HEK293 (cell line): ENCODE data around the gene LRRC47.
A peak's percentile ranks its signal among the peaks of the same experiment; 100 is the strongest.

Experiments
- BCL11A ChIP-seq: fragments of 450-650 bp; formaldehyde crosslinking; IDR thresholded peaks from 2 replicates; pipeline ENCODE4 v1.5.1; 2016; ENCODE audit warnings: low read depth, missing biosample characterization, missing genetic modification characterization
- EGR2 ChIP-seq: fragments of 450-650 bp; formaldehyde crosslinking; IDR thresholded peaks from 2 replicates; pipeline ENCODE4 v1.5.1; 2016; ENCODE audit warnings: low read depth, missing biosample characterization, missing genetic modification characterization
- KLF8 ChIP-seq: fragments of 450-650 bp; formaldehyde crosslinking; IDR thresholded peaks from 2 replicates; pipeline ENCODE4 v1.5.1; 2016; ENCODE audit warnings: missing biosample characterization, missing genetic modification characterization
- YY1 ChIP-seq: fragments of 450-650 bp; formaldehyde crosslinking; IDR thresholded peaks from 2 replicates; pipeline ENCODE4 v1.5.1; 2018; ENCODE audit warnings: missing biosample characterization, missing genetic modification characterization
- YY2 ChIP-seq: fragments of 450-650 bp; formaldehyde crosslinking; IDR thresholded peaks from 2 replicates; pipeline ENCODE4 v1.5.1; 2016; ENCODE audit warnings: missing biosample characterization, missing genetic modification characterization
- ZEB2 ChIP-seq: fragments of 450-650 bp; formaldehyde crosslinking; IDR thresholded peaks from 2 replicates; pipeline ENCODE4 v1.5.1; 2016; ENCODE audit warnings: missing biosample characterization, missing genetic modification characterization
- ZIC2 ChIP-seq: fragments of 450-650 bp; formaldehyde crosslinking; IDR thresholded peaks from 2 replicates; pipeline ENCODE4 v1.5.1; 2016; ENCODE audit warnings: missing biosample characterization, missing genetic modification characterization
- ZNF112 ChIP-seq: fragments of 450-650 bp; formaldehyde crosslinking; IDR thresholded peaks from 2 replicates; pipeline ENCODE4 v1.5.0; 2017; ENCODE audit warnings: missing biosample characterization, missing genetic modification characterization
- ZNF114 ChIP-seq: fragments of 450-650 bp; formaldehyde crosslinking; IDR thresholded peaks from 2 replicates; pipeline ENCODE4 v1.5.0; 2017; ENCODE audit warnings: missing biosample characterization, missing genetic modification characterization
- ZNF2 ChIP-seq: fragments of 450-650 bp; formaldehyde crosslinking; IDR thresholded peaks from 2 replicates; pipeline ENCODE4 v1.5.1; 2016; ENCODE audit warnings: missing biosample characterization, missing genetic modification characterization
- ZNF24 ChIP-seq: fragments of 450-650 bp; formaldehyde crosslinking; IDR thresholded peaks from 2 replicates; pipeline ENCODE4 v1.5.1; 2016; ENCODE audit warnings: missing biosample characterization, missing genetic modification characterization
- ZNF37A ChIP-seq: fragments of 450-650 bp; IDR thresholded peaks from 2 replicates; pipeline ENCODE4 v1.5.1; 2018; ENCODE audit warnings: missing biosample characterization, missing genetic modification characterization
- ZNF423 ChIP-seq: fragments of 450-650 bp; formaldehyde crosslinking; IDR thresholded peaks from 2 replicates; pipeline ENCODE4 v1.5.1; 2016; ENCODE audit warnings: missing biosample characterization, missing genetic modification characterization
- ZNF501 ChIP-seq: fragments of 450-650 bp; formaldehyde crosslinking; IDR thresholded peaks from 2 replicates; pipeline ENCODE4 v1.5.1; 2016; ENCODE audit warnings: missing biosample characterization, missing genetic modification characterization
- ZNF514 ChIP-seq: fragments of 450-650 bp; formaldehyde crosslinking; IDR thresholded peaks from 2 replicates; pipeline ENCODE4 v1.5.1; 2016; ENCODE audit warnings: missing biosample characterization, missing genetic modification characterization
- ZNF610 ChIP-seq: fragments of 450-650 bp; formaldehyde crosslinking; IDR thresholded peaks from 2 replicates; pipeline ENCODE4 v1.5.1; 2016; ENCODE audit warnings: missing biosample characterization, missing genetic modification characterization, borderline replicate concordance
- ZNF623 ChIP-seq: fragments of 450-650 bp; formaldehyde crosslinking; IDR thresholded peaks from 2 replicates; pipeline ENCODE4 v1.5.1; 2016; ENCODE audit warnings: missing biosample characterization, missing genetic modification characterization
- ZNF629 ChIP-seq: fragments of 450-650 bp; formaldehyde crosslinking; IDR thresholded peaks from 2 replicates; pipeline ENCODE4 v1.5.1; 2017; ENCODE audit warnings: missing biosample characterization, missing genetic modification characterization
- ZNF76 ChIP-seq: fragments of 450-650 bp; formaldehyde crosslinking; IDR thresholded peaks from 2 replicates; pipeline ENCODE4; 2016; ENCODE audit warnings: low read depth, missing biosample characterization, missing genetic modification characterization, borderline replicate concordance
- ZSCAN30 ChIP-seq: fragments of 450-650 bp; IDR thresholded peaks from 2 replicates; pipeline ENCODE4 v1.5.1; 2018; ENCODE audit warnings: missing biosample characterization, mild to moderate bottlenecking, missing genetic modification characterization, moderate library complexity
- TF ChIP-seq, protein P1 (sequence below): fragments of 450-650 bp; formaldehyde crosslinking; IDR thresholded peaks from 2 replicates; pipeline ENCODE4 v1.5.1; 2016; ENCODE audit warnings: missing biosample characterization, missing genetic modification characterization
- TF ChIP-seq, protein P2 (sequence below): fragments of 450-650 bp; formaldehyde crosslinking; IDR thresholded peaks from 2 replicates; pipeline ENCODE4 v1.5.1; 2016; ENCODE audit warnings: missing biosample characterization, missing genetic modification characterization
- TF ChIP-seq, protein P3 (sequence below): fragments of 450-650 bp; formaldehyde crosslinking; IDR thresholded peaks from 2 replicates; pipeline ENCODE4 v1.5.1; 2016; ENCODE audit warnings: missing biosample characterization, missing genetic modification characterization
- TF ChIP-seq, protein P4 (sequence below): fragments of 450-650 bp; formaldehyde crosslinking; IDR thresholded peaks from 2 replicates; pipeline ENCODE4 v1.5.1; 2016; ENCODE audit warnings: missing biosample characterization, missing genetic modification characterization
- TF ChIP-seq, protein P5 (sequence below): fragments of 450-650 bp; formaldehyde crosslinking; IDR thresholded peaks from 2 replicates; pipeline ENCODE4 v1.5.1; 2016; ENCODE audit warnings: missing biosample characterization, missing genetic modification characterization, low read depth
- TF ChIP-seq, protein P6 (sequence below): fragments of 450-650 bp; formaldehyde crosslinking; IDR thresholded peaks from 2 replicates; pipeline ENCODE4 v1.5.1; 2017; ENCODE audit warnings: missing biosample characterization, missing genetic modification characterization

The LRRC47 gene

DNA sequence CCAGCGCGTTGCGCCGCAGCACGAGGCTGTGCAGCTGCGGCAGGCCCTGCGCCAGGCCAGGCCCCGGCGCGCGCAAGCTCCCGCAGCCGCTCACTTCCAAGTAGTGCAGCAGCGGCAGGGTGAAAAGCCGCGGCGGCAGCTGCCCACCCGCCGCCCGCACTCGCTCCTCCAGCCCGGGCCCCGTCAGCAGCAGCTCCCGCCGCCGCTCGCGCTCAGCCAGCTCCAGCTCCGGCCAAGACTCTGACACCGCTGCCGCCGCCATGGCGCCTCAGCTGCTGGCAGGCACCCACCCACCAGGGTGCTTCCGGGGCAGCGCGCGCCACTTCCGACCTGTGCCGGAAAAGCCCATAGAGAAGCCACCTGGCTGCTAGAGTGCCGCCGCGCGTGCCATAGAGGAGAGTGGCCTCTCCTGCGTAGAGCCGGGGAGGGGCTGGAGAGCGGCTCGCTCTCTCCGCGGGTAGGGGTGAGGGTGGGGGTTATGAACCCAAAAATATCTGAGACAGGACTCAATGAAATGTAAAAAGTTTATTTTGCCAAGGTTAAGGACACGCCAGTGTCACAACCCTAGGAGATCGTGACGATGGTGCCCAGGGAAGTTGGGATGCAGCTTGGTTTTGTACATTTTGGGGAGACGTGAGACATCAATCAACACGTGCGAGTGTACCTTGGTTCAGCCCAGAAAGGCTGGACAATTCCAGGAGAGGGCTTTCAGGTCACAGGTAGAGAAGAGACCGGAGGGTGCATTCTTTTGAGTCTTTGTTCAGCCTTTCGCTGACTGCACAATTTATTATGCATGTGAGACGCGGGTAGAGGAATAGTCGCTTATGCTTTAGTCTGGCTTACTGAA, at the start of gene LRRC47 (continued):
- TF ChIP-seq ZNF501 (peak; percentile 49; the same call in 1 of the 2 replicates), YY2 (tag by site-specific recombination) (peak; percentile 94), YY1 (tag by site-specific recombination) (peak; percentile 91), ZNF2 (0 out of 2 replicates have a peak, but pooled peaks have one; percentile 79), ZSCAN30 (peak; percentile 45; the same call in 1 of the 2 replicates), ZNF114 (no peak), BCL11A (tag by site-specific recombination) (peak; percentile 13; the same call in 1 of the 2 replicates), ZNF76 (tag by site-specific recombination) (peak; percentile 76; the same call in 1 of the 2 replicates), ZNF623 (tag by site-specific recombination) (no peak), ZNF514 (tag by site-specific recombination) (no peak), ZNF610 (tag by site-specific recombination) (peak; percentile 71; the same call in 1 of the 2 replicates), ZNF629 (tag by site-specific recombination) (peak; percentile 74), ZNF423 (tag by site-specific recombination) (peak; percentile 53; the same call in 1 of the 2 replicates), ZNF112 (no peak), ZIC2 (peak; percentile 54), EGR2 (peak; percentile 51; the same call in 1 of the 2 replicates), ZNF24 (tag by site-specific recombination) (0 out of 2 replicates have a peak, but pooled peaks have one; percentile 34), ZNF37A (no peak), KLF8 (tag by site-specific recombination) (peak; percentile 87), ZEB2 (tag by site-specific recombination) (0 out of 2 replicates have a peak, but pooled peaks have one; percentile 40)
- TF ChIP-seq, protein P1, sequence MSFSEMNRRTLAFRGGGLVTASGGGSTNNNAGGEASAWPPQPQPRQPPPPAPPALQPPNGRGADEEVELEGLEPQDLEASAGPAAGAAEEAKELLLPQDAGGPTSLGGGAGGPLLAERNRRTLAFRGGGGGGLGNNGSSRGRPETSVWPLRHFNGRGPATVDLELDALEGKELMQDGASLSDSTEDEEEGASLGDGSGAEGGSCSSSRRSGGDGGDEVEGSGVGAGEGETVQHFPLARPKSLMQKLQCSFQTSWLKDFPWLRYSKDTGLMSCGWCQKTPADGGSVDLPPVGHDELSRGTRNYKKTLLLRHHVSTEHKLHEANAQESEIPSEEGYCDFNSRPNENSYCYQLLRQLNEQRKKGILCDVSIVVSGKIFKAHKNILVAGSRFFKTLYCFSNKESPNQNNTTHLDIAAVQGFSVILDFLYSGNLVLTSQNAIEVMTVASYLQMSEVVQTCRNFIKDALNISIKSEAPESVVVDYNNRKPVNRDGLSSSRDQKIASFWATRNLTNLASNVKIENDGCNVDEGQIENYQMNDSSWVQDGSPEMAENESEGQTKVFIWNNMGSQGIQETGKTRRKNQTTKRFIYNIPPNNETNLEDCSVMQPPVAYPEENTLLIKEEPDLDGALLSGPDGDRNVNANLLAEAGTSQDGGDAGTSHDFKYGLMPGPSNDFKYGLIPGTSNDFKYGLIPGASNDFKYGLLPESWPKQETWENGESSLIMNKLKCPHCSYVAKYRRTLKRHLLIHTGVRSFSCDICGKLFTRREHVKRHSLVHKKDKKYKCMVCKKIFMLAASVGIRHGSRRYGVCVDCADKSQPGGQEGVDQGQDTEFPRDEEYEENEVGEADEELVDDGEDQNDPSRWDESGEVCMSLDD (tag by site-specific recombination), result peak; percentile 70
- TF ChIP-seq, protein P2, sequence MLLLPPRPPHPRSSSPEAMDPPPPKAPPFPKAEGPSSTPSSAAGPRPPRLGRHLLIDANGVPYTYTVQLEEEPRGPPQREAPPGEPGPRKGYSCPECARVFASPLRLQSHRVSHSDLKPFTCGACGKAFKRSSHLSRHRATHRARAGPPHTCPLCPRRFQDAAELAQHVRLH (tag by site-specific recombination), result 0 out of 2 replicates have a peak, but pooled peaks have one; percentile 54
- TF ChIP-seq, protein P3, sequence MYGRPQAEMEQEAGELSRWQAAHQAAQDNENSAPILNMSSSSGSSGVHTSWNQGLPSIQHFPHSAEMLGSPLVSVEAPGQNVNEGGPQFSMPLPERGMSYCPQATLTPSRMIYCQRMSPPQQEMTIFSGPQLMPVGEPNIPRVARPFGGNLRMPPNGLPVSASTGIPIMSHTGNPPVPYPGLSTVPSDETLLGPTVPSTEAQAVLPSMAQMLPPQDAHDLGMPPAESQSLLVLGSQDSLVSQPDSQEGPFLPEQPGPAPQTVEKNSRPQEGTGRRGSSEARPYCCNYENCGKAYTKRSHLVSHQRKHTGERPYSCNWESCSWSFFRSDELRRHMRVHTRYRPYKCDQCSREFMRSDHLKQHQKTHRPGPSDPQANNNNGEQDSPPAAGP, result peak; percentile 79
- TF ChIP-seq, protein P4, sequence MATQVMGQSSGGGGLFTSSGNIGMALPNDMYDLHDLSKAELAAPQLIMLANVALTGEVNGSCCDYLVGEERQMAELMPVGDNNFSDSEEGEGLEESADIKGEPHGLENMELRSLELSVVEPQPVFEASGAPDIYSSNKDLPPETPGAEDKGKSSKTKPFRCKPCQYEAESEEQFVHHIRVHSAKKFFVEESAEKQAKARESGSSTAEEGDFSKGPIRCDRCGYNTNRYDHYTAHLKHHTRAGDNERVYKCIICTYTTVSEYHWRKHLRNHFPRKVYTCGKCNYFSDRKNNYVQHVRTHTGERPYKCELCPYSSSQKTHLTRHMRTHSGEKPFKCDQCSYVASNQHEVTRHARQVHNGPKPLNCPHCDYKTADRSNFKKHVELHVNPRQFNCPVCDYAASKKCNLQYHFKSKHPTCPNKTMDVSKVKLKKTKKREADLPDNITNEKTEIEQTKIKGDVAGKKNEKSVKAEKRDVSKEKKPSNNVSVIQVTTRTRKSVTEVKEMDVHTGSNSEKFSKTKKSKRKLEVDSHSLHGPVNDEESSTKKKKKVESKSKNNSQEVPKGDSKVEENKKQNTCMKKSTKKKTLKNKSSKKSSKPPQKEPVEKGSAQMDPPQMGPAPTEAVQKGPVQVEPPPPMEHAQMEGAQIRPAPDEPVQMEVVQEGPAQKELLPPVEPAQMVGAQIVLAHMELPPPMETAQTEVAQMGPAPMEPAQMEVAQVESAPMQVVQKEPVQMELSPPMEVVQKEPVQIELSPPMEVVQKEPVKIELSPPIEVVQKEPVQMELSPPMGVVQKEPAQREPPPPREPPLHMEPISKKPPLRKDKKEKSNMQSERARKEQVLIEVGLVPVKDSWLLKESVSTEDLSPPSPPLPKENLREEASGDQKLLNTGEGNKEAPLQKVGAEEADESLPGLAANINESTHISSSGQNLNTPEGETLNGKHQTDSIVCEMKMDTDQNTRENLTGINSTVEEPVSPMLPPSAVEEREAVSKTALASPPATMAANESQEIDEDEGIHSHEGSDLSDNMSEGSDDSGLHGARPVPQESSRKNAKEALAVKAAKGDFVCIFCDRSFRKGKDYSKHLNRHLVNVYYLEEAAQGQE (tag by site-specific recombination), result peak; percentile 62; the same call in 1 of the 2 replicates
- TF ChIP-seq, protein P5, sequence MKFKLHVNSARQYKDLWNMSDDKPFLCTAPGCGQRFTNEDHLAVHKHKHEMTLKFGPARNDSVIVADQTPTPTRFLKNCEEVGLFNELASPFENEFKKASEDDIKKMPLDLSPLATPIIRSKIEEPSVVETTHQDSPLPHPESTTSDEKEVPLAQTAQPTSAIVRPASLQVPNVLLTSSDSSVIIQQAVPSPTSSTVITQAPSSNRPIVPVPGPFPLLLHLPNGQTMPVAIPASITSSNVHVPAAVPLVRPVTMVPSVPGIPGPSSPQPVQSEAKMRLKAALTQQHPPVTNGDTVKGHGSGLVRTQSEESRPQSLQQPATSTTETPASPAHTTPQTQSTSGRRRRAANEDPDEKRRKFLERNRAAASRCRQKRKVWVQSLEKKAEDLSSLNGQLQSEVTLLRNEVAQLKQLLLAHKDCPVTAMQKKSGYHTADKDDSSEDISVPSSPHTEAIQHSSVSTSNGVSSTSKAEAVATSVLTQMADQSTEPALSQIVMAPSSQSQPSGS, result no peak
- TF ChIP-seq, protein P6, sequence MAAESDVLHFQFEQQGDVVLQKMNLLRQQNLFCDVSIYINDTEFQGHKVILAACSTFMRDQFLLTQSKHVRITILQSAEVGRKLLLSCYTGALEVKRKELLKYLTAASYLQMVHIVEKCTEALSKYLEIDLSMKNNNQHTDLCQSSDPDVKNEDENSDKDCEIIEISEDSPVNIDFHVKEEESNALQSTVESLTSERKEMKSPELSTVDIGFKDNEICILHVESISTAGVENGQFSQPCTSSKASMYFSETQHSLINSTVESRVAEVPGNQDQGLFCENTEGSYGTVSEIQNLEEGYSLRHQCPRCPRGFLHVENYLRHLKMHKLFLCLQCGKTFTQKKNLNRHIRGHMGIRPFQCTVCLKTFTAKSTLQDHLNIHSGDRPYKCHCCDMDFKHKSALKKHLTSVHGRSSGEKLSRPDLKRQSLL (tag by site-specific recombination), result peak; percentile 54; the same call in 1 of the 2 replicates
